Endodermal cell (in vitro differentiated cells): ENCODE data around the gene CDK4. TPM values are rescaled to one million over a fixed set of nuclear protein-coding genes. Genes with fewer than 3 reads are reported as not detected.

Source experiments
- DNase-seq: peaks from one replicate; pipeline ENCODE4 v3.0.0-alpha.2; 2017
- H3K27ac ChIP-seq: 2 replicates; pipeline ENCODE4 v1.5.1; 2013; ENCODE audit warnings: mild to moderate bottlenecking, low read depth, low read length, moderate library complexity
- H3K27me3 ChIP-seq: 2 replicates; pipeline ENCODE4 v1.6.1; 2013; ENCODE audit warnings: mild to moderate bottlenecking, low read length, moderate library complexity; ENCODE audit not compliant: insufficient read depth, control insufficient read depth, poor library complexity, severe bottlenecking
- H3K36me3 ChIP-seq: 2 replicates; pipeline ENCODE4 v1.7.0; 2013; ENCODE audit warnings: mild to moderate bottlenecking, low read length, moderate library complexity; ENCODE audit not compliant: control insufficient read depth, insufficient read depth
- H3K4me1 ChIP-seq: one replicate; pipeline ENCODE4 v1.7.0; 2013; ENCODE audit warnings: low read length; ENCODE audit not compliant: control insufficient read depth, insufficient read depth
- H3K4me3 ChIP-seq: 2 replicates; pipeline ENCODE4 v1.5.1; 2013; ENCODE audit warnings: mild to moderate bottlenecking, low read length, moderate library complexity
- H3K9ac ChIP-seq: 2 replicates; pipeline ENCODE4 v1.6.1; 2013; ENCODE audit warnings: mild to moderate bottlenecking, low read length, moderate library complexity; ENCODE audit not compliant: poor library complexity, severe bottlenecking; ENCODE audit errors: extremely low read depth
- H3K9me3 ChIP-seq: 2 replicates; pipeline ENCODE4 v1.6.1; 2013; ENCODE audit warnings: mild to moderate bottlenecking, low read length, moderate library complexity; ENCODE audit not compliant: control insufficient read depth
- H3K27ac Mint-ChIP-seq: 2 replicates; pipeline ENCODE4 v1.8.0; 2020; ENCODE audit warnings: mixed read lengths
- H3K27me3 Mint-ChIP-seq: 2 replicates; pipeline ENCODE4 v1.8.0; 2021; ENCODE audit warnings: mild to moderate bottlenecking, mixed read lengths; ENCODE audit not compliant: insufficient read depth
- H3K36me3 Mint-ChIP-seq: 2 replicates; pipeline ENCODE4 v1.8.0; 2020; ENCODE audit warnings: low read depth, mixed read lengths
- H3K4me1 Mint-ChIP-seq: 2 replicates; pipeline ENCODE4 v1.8.0; 2020; ENCODE audit warnings: mixed read lengths
- H3K4me3 Mint-ChIP-seq: 2 replicates; pipeline ENCODE4 v1.8.0; 2020; ENCODE audit warnings: mild to moderate bottlenecking, moderate library complexity, mixed read lengths
- H3K9me3 Mint-ChIP-seq: 2 replicates; pipeline ENCODE4 v1.8.0; 2020; ENCODE audit warnings: mild to moderate bottlenecking, mixed read lengths
- WGBS, 2 experiments: methylation state at CpG; one replicate each; pipeline versions ENCODE4 v1.1.5 to v1.1.7; 2013; ENCODE audit warnings: missing lambda C conversion rate in 2 of 2, mixed read lengths in 1 of 2; ENCODE audit not compliant: insufficient coverage in 1 of 2, insufficient read length in 1 of 2; 5-methylcytosine and 5-hydroxymethylcytosine counted together
- total RNA-seq, 2 donors: library from RNA; stranded (reverse); fragmentation: NEBNext Ultra II Directional in 1 of 2; extraction: Animal tissue kit (Norgen Biotek cat#: 25700) in 1 of 2; gene quantifications; 2 replicates in 1 of 2; 3 replicates in 1 of 2; pipeline ENCODE4 v1.2.1, GENCODE V29; 2021
- TF ChIP-seq, protein P1 (sequence below): fragments of 200-600 bp; sonication (generic); conservative IDR thresholded peaks from 2 replicates; pipeline ENCODE4 v1.5.0; 2021; ENCODE audit warnings: antibody characterized with exemption, mild to moderate bottlenecking

Gene CDK4
- total RNA-seq, 2 donors from 2014 or later: 144 to 186 TPM

GRCh38 chr12:57796996-57797395 lies 44.9 kb upstream of the CDK4 start:
- H3K27ac ChIP-seq: no peak overlapping the region
- peaks cover 64% of the 10 kb centered on the region for H3K36me3 ChIP-seq
- no peaks in the 10 kb centered on the region for H3K27me3 ChIP-seq
- Mint-ChIP-seq H3K36me3 (peaks cover 45% of the 10 kb centered on the region), H3K9me3 (no peaks in the 10 kb centered on the region), H3K27ac (no peak overlapping the region), H3K4me1 (no peaks in the 10 kb centered on the region), H3K4me3 (no peak overlapping the region), H3K27me3 (no peaks in the 10 kb centered on the region)
- H3K9ac ChIP-seq: no peak overlapping the region
- H3K4me3 ChIP-seq: no peak overlapping the region
- no peaks in the 10 kb centered on the region for H3K4me1 ChIP-seq
- DNase-seq: no peak
- 100% methylated on average over 1 of the region's 1 CpG; no CpG with 5 or more reads in 1 of the 2 experiments for WGBS, 2 experiments
- no peaks in the 10 kb centered on the region for H3K9me3 ChIP-seq
- TF ChIP-seq, protein P1, sequence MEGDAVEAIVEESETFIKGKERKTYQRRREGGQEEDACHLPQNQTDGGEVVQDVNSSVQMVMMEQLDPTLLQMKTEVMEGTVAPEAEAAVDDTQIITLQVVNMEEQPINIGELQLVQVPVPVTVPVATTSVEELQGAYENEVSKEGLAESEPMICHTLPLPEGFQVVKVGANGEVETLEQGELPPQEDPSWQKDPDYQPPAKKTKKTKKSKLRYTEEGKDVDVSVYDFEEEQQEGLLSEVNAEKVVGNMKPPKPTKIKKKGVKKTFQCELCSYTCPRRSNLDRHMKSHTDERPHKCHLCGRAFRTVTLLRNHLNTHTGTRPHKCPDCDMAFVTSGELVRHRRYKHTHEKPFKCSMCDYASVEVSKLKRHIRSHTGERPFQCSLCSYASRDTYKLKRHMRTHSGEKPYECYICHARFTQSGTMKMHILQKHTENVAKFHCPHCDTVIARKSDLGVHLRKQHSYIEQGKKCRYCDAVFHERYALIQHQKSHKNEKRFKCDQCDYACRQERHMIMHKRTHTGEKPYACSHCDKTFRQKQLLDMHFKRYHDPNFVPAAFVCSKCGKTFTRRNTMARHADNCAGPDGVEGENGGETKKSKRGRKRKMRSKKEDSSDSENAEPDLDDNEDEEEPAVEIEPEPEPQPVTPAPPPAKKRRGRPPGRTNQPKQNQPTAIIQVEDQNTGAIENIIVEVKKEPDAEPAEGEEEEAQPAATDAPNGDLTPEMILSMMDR: no peak

DNA sequence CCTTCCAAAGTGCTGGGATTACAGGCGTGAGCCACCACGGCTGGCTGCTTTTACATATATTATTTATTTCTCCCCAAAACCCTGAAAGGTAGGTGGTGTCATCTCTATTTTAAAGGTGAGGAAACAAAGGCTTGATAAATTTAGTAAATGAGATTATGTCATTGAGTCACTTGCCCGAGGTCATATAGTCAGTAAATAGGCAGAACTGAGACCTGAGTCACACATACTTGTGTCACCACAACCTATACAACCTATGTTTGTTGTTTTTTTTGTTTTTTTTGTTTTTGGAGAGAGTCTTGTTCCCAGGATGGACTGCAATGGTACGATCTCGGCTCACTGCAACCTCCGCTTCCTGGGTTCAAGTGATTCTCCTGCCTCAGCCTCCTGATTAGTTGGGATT lies 43.2 kb upstream of the CDK4 start:
- Histone ChIP-seq H3K4me3 (no peak overlapping the region), H3K9me3 (no peaks in the 10 kb centered on the region), H3K27ac (no peak overlapping the region), H3K4me1 (no peaks in the 10 kb centered on the region), H3K9ac (no peak overlapping the region), H3K36me3 (peaks cover 72% of the 10 kb centered on the region), H3K27me3 (no peaks in the 10 kb centered on the region)
- Mint-ChIP-seq H3K4me3 (no peak overlapping the region), H3K27me3 (no peaks in the 10 kb centered on the region), H3K9me3 (no peaks in the 10 kb centered on the region), H3K4me1 (no peaks in the 10 kb centered on the region), H3K27ac (no peak overlapping the region), H3K36me3 (peaks cover 54% of the 10 kb centered on the region)
- TF ChIP-seq, protein P1: no peak
- DNase-seq: no peak
- 99 to 100% methylated on average over 2 to 6 of the region's 6 CpGs for WGBS, 2 experiments

- WGBS, 2 experiments: 82 to 100% methylated on average over 1 of the region's 1 CpG
- Histone ChIP-seq H3K27me3 (no peaks in the 10 kb centered on the region), H3K4me3 (no peak overlapping the region), H3K27ac (no peak overlapping the region), H3K36me3 (peaks cover 74% of the 10 kb centered on the region), H3K4me1 (no peaks in the 10 kb centered on the region), H3K9me3 (no peaks in the 10 kb centered on the region), H3K9ac (no peak overlapping the region)
- DNase-seq: no peak
- TF ChIP-seq, protein P1: no peak
- Mint-ChIP-seq H3K4me1 (no peaks in the 10 kb centered on the region), H3K27ac (no peak overlapping the region), H3K9me3 (no peaks in the 10 kb centered on the region), H3K27me3 (no peaks in the 10 kb centered on the region), H3K36me3 (peaks cover 62% of the 10 kb centered on the region), H3K4me3 (no peak overlapping the region)
These were observed 41.8 kb upstream of the CDK4 start for GRCh38 chr12:57793920-57794319.
